ENCODE measurements around the gene CUL1.

Gene CUL1

DNA sequence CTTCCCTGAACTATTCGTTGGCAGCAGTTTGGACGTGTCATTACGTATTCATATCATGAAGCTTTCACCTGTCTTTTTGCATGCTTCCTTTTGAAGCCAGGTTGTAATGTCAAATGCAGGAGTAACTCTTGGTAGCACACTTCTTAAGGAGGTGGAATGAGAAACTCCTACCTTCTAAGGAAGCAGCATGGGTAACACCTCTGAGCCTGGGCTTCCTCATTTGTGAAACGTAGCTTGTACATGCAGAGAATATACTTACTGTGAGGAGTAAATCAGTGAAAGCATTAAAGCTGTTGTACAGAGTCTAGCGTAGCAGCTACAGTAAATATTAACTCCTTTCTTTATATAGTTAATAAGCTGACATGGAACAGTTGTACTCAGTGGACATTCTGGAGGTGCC, 21.1 kb downstream of the CUL1 start:
- DNase-seq = no peak

DNA sequence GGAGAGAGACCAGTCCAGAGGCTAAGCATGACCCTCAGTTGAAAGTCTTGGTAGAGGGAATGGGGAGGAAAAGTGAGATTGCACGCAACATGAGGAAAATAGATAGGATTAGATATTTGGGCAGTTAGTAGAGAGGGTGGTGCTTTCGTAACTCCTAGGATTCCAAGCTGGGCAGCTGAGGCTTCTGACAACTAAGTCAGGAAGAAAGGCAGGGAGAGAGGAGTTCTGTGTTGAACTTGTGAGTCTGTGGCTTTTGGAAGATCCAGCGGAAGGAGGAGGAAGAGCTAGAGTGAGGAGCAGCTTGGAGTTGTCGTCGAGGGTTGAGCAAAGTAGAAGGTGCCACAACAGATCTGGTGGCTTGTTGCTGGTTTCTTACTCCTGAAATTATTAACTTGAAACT, 21.8 kb downstream of the CUL1 start:
- DNase-seq = no peak

DNA sequence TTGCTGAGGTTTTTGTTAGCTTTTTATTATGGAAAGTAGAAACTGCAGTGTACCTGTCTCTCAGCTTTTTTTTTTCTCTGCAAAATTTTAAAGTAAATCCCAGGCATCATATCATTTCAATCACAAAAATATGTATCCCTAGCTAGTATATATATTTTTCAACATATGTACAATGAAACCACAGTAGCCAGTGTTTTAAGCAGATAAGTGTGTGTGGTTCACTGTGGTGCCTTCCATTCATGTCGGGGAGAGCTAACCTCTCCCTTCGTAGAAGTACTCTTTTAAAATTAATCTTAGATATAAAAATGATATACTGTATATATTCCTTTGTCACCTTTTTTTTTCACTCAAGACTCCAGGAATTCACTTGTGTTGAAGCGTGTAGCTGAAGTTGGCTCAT, 22.7 kb downstream of the CUL1 start:
- no peak for DNase-seq

GRCh38 chr7:148722340-148723165, 23.9 kb downstream of the CUL1 start:
- DNase-seq = no peak

- DNase-seq = no peak
Measured at GRCh38 chr7:148723166-148723559, 24.5 kb downstream of the CUL1 start.

- DNase-seq = no peak
Measured at GRCh38 chr7:148723846-148724245, 25.1 kb downstream of the CUL1 start.

- DNase-seq = no peak
Measured at GRCh38 chr7:148726385-148726784, 27.7 kb downstream of the CUL1 start.

- DNase-seq = no peak
Measured at GRCh38 chr7:148727501-148728278, 29.0 kb downstream of the CUL1 start.

GRCh38 chr7:148729984-148730733, 31.5 kb downstream of the CUL1 start:
- no peak for DNase-seq

- no peak for DNase-seq
Measured at GRCh38 chr7:148732862-148733261, 34.2 kb downstream of the CUL1 start.

GRCh38 chr7:148733496-148733895, 34.8 kb downstream of the CUL1 start:
- DNase-seq = no peak

GRCh38 chr7:148735141-148735540, 36.4 kb downstream of the CUL1 start:
- DNase-seq = no peak

DNA sequence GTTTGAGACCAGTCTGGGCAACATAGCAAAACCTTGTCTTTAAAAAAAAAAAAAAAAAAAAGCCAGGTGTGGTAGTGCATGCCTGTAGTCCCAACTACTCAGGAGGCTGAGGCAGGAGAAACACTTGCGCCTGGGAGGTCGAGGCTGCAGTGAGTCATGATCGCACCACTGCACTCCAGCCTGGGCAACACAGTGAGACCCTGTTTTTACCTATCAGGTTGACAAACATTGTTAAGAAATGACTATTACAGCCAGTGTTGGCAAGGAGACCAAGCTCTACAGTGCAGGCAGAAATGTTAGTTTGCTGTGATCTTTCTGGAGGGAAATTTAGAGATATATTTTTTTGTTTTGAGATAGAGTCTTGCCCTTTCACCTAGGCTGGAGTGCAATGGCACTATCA, 37.3 kb downstream of the CUL1 start:
- no peak for DNase-seq

GRCh38 chr7:148738737-148739535, 40.2 kb downstream of the CUL1 start:
- no peak for DNase-seq

DNA sequence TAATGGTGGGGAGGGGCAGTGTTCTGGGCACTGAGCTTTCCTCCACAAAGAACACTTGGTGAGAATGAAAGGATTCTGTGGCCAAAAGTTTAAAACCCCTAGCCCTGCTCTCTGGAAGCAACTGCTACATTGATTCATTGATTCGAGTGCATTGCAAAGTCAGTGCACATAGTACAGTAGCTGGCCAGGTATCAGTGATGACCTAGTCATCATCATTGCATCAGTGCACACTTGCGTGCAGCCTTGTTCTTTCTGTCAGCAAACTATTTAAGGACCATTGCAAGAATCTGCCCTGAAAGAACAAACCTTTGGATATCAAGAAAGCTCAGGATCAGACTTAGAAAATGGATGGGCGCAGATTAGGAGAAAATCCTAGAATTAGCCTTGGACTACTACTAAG, 47.4 kb downstream of the CUL1 start:
- no peak for DNase-seq

- no peak for DNase-seq
Measured at GRCh38 chr7:148747274-148747673, 48.6 kb downstream of the CUL1 start.

DNA sequence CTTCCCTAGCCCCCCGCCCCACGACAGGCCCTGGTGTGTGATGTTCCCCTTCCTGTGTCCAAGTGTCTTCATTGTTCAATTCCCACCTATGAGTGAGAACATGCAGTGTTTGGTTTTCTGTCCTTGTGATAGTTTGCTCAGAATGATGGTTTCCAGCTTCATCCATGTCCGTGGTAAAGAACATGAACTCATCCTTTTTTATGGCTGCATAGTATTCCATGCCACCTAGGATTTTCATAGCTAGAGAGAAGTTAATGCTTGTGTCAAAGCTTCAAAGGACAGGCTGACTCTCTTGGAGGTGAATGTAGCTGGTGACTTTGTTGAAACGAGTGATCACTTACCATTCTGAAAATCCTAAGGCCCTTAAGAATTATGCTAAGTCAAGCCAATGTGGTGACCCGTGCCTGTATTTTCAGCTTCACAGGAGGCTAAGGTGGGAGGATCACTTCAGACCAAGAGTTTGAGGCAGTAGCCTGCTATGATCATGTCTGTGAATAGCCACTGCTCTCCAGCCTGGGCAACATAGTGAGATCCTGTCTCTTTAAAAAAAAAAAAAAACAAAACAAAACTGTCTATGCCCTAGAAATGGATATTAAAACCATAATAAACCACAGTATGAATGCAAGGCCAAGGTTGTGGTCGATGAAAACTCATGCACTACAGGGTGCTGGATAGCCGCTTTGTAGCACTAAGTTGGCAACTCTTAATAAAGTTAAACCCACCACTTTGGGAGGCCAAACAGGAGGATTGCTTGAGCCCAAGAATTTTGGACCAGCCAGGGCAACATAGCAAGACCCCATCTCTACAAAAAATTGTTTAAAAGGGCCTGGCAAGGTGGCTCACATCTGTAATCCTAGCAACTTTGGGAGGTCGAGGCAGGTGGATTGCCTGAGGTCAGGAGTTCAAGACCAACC, 52.0 kb downstream of the CUL1 start:
- no peak for DNase-seq

- DNase-seq = no peak
Measured at GRCh38 chr7:148753224-148753623, 54.5 kb downstream of the CUL1 start.

GRCh38 chr7:148754912-148755311, 56.2 kb downstream of the CUL1 start:
- no peak for DNase-seq

GRCh38 chr7:148761499-148762278, 63.0 kb downstream of the CUL1 start:
- DNase-seq = no peak

DNA sequence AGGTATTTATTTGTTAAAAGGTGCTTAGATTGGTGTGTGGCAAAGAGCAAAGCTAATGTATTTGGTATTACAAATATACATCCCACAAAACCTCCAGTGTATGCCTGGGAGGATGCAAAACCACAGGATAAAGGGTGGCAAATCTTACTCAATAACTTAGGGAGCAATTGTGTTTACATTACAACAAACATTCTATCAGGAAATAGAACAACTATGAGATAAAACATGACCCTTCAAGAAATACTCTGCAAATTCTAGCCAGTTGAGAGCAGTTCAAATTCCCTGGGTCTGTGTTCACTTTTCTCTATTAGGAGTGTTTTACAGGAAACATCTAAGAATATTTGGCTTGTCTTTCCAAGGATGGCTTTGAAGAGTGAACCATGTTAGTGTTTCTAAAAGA, 64.9 kb downstream of the CUL1 start:
- no peak for DNase-seq

Data from activated CD4-positive, alpha-beta T cell treated with anti-CD3 and anti-CD28 coated beads, Interleukin-2, amount 50 U/mL, for 1 hour (primary cell).